ENCODE results near the gene RAB10. TPM values are rescaled to one million over a fixed set of nuclear protein-coding genes. Genes with fewer than 3 reads are reported as not detected.

Gene RAB10
- polyA plus RNA-seq, 12 donors: 104 to 161 (median 117) TPM; not detected in 1

DNA sequence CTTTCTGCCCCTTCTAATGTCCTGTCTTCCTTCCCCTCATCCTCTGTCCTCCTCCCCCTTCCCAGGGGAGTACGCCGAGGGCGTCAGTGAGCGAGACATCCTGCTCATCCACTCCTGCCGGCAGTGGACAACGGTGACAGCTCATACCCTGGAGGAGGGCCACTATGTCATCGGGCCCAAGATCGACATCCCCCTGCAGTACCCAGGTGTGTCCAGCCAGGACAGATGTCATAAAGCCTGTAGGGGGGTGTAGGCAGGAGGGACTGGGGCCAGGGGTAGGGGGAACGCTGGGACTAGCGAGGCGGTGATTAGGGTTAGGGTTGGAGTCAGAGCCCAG lies 142.4 kb downstream of the RAB10 start:
- DNase-seq: no peak

DNA sequence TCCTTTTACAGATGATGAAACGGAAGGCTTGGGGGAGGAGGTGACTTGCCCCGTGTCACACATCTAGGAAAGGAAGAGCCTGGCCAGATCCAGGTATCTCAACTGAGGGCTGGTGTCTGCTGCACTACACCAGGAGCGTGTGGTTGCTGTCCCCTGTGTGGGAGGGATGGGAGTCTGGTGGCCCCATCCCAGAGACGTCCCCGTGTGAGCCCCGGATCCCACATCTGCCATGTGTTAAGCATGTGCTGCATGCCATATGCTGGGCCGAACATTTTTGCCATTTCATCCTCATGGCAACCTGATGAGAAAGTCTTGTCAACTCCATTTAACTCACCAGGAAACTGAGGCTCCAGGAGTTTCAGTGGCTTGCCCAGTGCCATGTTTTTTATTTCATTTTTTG lies 143.2 kb downstream of the RAB10 start:
- no peak for DNase-seq

DNA sequence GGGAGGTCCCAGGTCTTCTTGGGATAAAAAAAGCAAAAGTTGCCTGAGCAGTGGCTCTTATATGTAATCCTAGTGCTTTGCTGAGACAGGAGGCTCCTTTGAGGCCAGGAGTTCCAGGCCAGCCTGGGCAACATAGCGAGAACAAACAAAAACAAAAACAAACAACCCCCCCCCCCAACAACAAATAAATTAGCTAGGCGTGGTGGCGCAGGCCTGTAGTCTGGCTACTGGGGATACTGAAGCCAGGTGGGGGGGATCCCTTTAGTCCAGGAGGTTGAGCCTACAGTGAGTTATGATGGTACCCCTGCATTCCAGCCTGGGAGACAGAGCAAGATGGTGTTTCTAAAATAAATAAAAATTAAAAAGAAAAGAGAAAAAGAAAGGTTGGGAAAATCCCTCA lies 144.4 kb downstream of the RAB10 start:
- DNase-seq: no peak

DNA sequence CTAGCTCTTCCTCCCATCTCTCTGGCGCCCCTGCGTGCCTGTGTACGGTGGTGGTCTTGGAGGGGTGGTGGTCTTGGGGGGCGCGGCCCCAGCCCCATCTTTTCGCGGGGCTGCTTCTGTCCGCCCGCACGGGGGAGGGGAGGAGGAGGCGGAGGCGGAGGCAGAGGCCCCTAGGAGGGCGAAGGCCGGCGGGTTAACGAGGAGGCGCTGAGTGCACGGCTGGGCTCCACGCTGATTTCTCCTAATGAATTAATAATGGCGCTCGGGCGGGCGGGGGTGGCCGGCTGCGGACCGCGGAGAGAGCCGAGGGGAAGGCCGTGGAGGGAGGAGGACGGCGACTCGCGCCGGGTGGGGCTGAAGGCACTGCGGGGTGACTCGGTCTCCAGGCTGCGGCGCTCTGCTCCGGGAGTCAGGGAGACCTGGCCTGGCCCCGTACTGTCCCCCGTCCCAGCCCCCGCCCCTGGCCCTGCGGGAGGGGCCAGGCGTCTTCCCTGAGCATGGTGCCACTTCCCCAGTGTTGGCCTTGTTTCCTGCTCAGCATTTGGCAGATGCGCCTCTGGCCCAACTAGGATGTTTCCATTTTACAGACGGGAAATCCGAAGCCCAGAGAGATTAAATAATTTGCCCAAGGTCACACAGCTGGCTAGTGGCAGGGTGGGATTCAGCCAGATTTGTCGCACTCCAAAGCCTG lies 145.0 kb downstream of the RAB10 start:
- DNase-seq: peak; percentile 31

DNA sequence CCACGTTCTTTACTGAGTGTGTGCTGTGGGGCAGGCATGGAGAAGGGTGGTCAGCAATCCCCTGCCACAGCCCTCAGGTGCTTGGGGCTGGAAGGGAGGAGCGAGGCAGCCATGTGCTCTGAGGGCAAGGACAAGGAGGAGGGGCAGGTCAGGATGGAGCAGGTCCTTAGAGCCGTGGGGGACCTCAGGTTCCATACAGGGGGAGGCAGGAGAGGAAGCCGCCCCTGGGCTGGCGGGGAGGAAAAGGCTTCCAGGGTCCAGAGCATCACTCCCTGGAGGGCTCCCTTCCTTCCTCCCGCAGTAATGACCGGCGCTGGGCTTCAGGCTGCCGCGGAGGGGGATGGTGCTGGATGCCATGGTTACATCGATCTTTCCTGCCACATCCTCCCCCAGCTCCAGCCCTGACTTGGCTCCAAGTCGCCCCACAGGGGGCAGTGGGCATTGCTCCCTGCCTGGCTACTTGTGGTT lies 145.6 kb downstream of the RAB10 start:
- no peak for DNase-seq

DNA sequence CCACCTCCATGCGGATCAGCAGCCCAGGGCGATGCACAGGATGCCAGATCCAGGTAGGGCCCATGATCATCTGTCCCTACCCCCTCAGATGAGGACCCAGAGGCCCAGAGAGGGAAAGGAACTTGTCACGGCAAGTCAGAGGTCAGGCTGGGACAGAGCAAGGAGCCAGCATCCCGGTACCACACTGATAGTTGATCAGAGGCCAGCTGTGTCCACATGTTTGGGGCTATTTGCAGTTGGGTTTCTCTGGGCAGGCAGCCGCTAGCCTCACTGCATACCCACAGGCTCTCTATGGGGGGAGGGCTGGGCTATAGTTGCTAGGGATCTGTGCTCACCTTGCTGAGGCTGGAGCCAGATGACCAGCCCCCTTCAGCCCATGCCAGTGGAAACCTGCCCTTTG lies 148.6 kb downstream of the RAB10 start:
- DNase-seq: no peak

DNA sequence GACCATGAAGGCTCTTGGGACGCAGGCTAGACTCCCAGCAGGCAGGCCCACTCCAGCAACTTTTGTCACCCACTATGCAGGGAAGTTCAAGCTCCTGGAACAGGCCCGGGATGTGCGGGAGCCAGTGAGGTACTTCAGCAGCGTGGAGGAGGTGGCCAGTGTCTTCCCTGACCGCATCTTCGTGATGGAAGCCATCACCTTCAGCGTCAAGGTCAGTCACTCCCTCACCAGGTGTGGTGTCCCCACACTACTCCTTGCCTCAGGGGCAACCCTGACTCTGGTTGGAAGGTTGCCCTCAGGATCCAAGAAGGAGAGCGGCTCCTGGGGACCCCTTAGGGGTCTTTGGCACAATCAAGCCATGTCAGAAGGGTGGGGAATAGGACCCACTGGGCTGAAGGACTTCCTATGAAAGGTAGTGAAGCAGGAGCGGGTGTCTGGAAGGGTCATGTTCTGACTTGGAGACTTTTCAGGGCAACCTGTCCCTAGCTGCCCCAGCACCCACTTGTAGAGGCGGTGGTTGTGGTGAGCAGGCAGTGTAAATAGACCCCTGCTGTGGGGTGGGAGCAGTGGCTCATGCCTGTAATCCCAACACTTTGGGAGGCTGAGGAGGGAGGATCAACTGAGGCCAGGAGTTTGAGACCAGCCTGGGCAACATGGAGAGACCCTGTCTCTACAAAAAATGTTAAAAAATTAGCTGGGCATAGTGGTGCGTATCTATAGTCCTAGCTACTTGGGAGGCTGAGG lies 149.2 kb downstream of the RAB10 start:
- no peak for DNase-seq

DNA sequence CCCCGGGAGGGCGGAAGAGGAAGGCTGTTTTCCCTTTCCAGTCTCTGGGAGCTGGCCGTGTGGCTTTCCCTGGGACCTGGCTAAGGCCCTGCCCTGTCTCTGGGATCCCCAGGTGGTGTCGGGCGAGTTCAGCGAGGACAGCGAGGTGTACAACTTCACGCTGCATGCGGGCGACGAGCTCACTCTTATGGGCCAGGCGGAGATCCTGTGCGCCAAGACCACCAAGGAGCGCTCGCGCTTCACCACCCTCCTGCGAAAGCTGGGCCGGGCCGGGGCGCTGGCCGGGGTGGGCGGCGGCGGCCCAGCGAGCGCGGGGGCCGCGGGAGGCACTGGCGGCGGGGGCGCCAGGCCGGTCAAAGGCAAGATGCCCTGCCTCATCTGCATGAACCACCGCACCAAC lies 150.2 kb downstream of the RAB10 start:
- DNase-seq: no peak

DNA sequence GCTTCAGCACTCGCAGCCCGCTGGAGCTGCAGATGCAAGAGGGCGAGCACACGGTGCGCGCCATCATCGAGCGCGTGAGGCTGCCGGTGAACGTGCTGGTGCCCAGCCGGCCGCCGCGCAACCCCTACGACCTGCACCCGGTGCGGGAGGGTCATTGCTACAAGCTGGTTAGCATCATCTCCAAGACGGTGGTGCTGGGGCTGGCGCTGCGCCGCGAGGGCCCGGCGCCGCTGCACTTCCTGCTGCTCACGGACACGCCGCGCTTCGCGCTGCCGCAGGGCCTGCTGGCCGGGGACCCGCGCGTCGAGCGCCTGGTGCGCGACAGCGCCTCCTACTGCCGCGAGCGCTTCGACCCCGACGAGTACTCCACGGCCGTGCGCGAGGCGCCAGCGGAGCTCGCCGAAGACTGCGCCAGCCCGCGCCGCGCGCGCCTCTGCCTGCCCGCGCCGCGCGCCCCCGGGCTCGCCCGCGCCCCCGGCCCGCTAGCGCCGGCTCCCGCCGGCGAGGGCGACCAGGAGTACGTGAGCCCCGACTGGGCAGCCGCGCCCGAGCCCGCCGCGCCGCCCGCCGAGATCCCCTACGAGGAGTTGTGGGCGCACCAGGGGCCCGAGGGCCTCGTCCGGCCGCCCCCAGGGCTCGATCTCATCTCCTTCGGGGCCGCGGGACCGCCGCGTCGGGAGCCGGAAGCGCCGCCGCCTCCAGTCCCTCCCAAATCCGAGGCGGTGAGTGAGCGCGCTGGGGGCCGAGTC lies 150.8 kb downstream of the RAB10 start:
- DNase-seq: peak; percentile 93

DNA sequence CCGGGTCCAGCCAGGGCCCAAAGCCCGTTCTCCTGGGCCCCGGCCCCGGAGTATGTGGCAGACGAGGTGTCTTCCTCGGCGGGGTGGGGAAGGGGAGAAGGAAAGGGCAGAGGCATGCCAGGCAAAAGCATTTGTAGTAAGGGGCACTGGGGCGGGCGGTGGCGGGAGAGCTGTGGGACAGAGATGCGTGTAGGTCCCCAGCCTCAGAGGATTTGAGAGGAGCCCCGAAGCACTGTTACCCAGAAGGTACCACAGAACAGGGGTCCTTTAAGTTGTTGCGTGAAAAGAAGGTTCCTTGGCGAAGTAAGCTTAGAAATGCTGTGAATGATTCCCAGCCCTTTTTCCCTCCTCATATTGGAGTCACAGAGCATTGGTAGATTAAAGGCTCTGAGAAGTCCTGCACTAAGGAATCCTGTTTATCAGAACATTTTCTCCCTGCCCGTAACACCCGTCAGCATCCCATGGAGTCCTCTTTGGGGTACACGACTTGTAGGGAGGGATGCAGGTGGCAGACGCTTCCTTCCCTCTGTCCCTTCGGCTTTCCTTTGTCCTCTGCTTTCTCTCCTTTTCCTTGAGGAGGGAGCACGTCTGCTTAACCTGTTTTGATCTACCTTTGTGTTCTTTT lies 151.5 kb downstream of the RAB10 start:
- no peak for DNase-seq

DNA sequence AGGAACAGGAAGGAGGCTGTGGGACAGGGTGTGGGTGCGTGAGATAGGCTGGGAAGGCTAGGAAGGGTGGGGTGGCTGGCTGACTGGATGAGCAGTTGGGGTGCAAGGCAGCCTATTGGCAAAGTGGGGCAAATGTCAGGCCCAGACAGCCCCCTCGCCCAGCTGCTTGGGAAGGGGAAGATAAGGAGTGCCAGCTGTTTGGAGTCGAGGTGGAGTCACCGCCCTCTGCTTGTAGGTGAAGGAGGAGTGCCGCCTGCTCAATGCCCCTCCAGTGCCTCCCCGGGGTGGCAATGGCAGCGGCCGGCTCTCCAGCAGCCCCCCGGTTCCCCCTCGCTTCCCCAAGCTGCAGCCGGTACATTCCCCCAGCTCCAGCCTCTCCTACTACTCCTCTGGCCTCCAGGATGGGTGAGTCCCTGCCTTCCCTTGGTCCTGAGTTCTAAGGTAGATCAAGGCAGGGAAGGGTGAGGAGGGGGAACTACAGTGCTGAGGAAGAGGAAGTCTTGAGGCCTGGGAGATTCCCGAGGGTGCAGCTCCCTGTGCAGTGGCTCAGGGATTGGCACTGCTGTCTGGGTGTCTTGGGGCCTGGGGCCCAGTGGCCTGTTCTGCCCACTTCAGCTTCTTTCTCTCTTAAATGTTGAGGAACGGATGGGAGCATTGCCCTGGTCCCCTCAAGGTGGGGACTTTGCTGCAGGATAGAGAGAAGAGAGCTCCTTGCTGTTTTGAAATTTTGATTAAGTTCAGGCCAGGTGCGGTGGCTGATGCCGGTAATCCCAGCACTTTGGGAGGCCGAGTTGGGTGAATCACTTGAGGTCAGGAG lies 152.3 kb downstream of the RAB10 start:
- no peak for DNase-seq

Other genes starting within 250 kb of the RAB10 start
- 10 to 100 TPM in 11 of 12 donors, not detected in 1; 13.6 to 26.7 (median 14.9) TPM for gene ASXL2, start 155.6 kb upstream of the RAB10 start, polyA plus RNA-seq (ENCODE audit: insufficient read length in 12 of 12)
- 10 to 100 TPM in 1 of 12 donors, 1 to 10 TPM in 10, not detected in 1; 3.7 to 15.6 (median 6.5) TPM for gene KIF3C, start 51.6 kb upstream of the RAB10 start, polyA plus RNA-seq (ENCODE audit: insufficient read length in 12 of 12)
- gene GAREM2, start 139.0 kb downstream of the RAB10 start, polyA plus RNA-seq (ENCODE audit: insufficient read length in 12 of 12): 10 to 100 TPM in 1 of 12 donors, 1 to 10 TPM in 10, not detected in 1; 2.7 to 17.1 (median 5.3) TPM
- 100 to 1,000 TPM in 11 of 12 donors, not detected in 1; 125 to 224 (median 212) TPM for gene HADHA, start 210.5 kb downstream of the RAB10 start, polyA plus RNA-seq (ENCODE audit: insufficient read length in 12 of 12)
- 100 to 1,000 TPM in 7 of 12 donors, 10 to 100 TPM in 4, not detected in 1; 64.4 to 139 (median 109) TPM for gene HADHB, start 210.9 kb downstream of the RAB10 start, polyA plus RNA-seq (ENCODE audit: insufficient read length in 12 of 12)